H1 (cell line): Measurements from ENCODE around the gene RHBDF2. TPM values are rescaled to one million over a fixed set of nuclear protein-coding genes. Genes with fewer than 3 reads are reported as not detected.

Source experiments
- GTF2F1 ChIP-seq: IDR thresholded peaks from 2 replicates; pipeline ENCODE4 v1.6.1; 2012; ENCODE audit warnings: low read depth, low read length, improper control_type of control experiment, borderline replicate concordance
- SAP30 ChIP-seq: fragments of 300-600 bp; sonication (generic); IDR thresholded peaks from 2 replicates; pipeline ENCODE4 v1.7.1; 2012; ENCODE audit warnings: low read length, moderate library complexity, mild to moderate bottlenecking, inconsistent platforms; ENCODE audit not compliant: insufficient read depth, insufficient replicate concordance
- SIX5 ChIP-seq: IDR thresholded peaks from 2 replicates; pipeline ENCODE4 v1.6.1; 2011; ENCODE audit warnings: mild to moderate bottlenecking, low read depth, low read length
- SP2 ChIP-seq: IDR thresholded peaks from 2 replicates; pipeline ENCODE4 v1.6.1; 2012; ENCODE audit warnings: mild to moderate bottlenecking, low read length, inconsistent platforms
- SP4 ChIP-seq: IDR thresholded peaks from 2 replicates; pipeline ENCODE4 v1.6.1; 2012; ENCODE audit warnings: low read length, inconsistent platforms
- polyA plus RNA-seq, 7 experiments: library from polyadenylated mRNA; depleted of rRNA in 3 of 7; stranded (reverse) in 5 of 7; unstranded in 2 of 7; fragments of >200 nt in 5 of 7; fragments of 200-250 nt in 2 of 7; gene quantifications; 1 replicate in 5 of 7; 2 replicates in 1 of 7; 4 replicates in 1 of 7; pipeline versions ENCODE4 v1.2.1 to v1.2.3, GENCODE V29; 2011 to 2013; ENCODE audit warnings: missing spikeins in 2 of 7, mixed read lengths in 2 of 7
- total RNA-seq: library from RNA; stranded (reverse); fragmentation: NEBNext Ultra II Directional; extraction: Animal tissue kit (Norgen Biotek cat#: 25700); gene quantifications from 2 replicates; pipeline ENCODE4 v1.2.1, GENCODE V29; 2021

The RHBDF2 gene
- total and polyA plus RNA-seq, 2 of the 8 experiments (the other 6 are each of a cell fraction or from before 2014, with no cell fraction given): 21.2 to 25.9 TPM

DNA sequence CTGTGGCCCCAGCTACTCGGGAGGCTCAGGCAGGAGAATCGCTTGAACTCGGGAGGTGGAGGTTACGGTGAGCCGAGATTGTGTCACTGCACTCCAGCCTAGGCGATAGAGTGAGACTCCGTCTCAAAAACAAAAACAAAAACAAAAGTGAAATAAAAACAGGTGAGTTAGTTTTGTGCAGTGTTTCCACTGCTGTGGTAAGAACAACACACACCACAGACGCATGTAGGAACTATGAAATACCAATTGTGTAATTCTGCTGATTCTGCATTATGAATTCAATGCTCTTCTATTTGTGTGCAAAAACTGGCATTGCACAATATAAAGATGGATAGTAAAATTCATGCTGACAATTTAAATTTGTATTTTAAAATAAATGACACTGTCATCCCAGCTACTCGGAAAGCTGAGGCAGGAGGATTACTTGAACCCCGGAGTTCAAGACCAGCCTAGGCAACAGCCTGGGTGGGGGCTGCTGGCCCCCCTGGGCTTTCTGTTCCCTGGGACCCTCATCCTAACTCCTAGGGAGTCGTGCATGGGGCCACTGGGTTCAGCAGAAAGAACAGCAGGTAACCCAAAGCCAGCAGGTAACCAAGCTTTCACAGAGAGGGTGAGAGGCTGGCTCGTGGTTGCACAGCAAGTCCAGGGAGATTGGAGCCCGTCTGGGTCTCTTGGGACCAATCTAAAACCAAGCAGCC, 10.6 kb upstream of the RHBDF2 start (continued):
- TF ChIP-seq GTF2F1: no peak
- no peak for TF ChIP-seq SP2
- no peak for TF ChIP-seq SAP30
- no peak for TF ChIP-seq SP4
- TF ChIP-seq SIX5: no peak
